Spleen (tissue), 11 donors: ENCODE data around the gene SERPINA3. TPM values are rescaled to one million over a fixed set of nuclear protein-coding genes. Genes with fewer than 3 reads are reported as not detected.
"Not testable (repeated sequence)": the region's sequence is repeated elsewhere in the genome, so short reads cannot be mapped to it uniquely, and the experiment has no call there.

Experiments used
- DNase-seq: peaks from one replicate; pipeline ENCODE4 v3.0.0-alpha.2; 2020
- H3K27ac ChIP-seq, 8 donors: fragments of 200-600 bp; sonication (generic) in 7 of 8; 1 replicate in 4 of 8; 2 replicates in 4 of 8; pipeline versions ENCODE4 v1.5.0 to v1.8.0; 2016 to 2021; ENCODE audit warnings: inconsistent platforms in 4 of 8, mild to moderate bottlenecking in 4 of 8, moderate library complexity in 1 of 8
- H3K27me3 ChIP-seq, 7 donors: fragments of 200-600 bp; sonication (generic) in 6 of 7; replicated peaks in 1 of 7; 1 replicate in 4 of 7; 2 replicates in 3 of 7; pipeline versions ENCODE4 v1.5.0 to v1.8.0; 2016 to 2021; ENCODE audit warnings: inconsistent platforms in 3 of 7, mild to moderate bottlenecking in 1 of 7
- H3K36me3 ChIP-seq, 6 donors: fragments of 200-600 bp; sonication (generic) in 5 of 6; 1 replicate in 4 of 6; 2 replicates in 2 of 6; pipeline versions ENCODE4 v1.5.0 to v1.8.0; 2016 to 2021; ENCODE audit warnings: inconsistent platforms in 2 of 6
- H3K4me1 ChIP-seq, 6 donors: fragments of 200-600 bp; sonication (generic) in 5 of 6; 1 replicate in 3 of 6; 2 replicates in 3 of 6; pipeline versions ENCODE4 v1.5.0 to v1.8.0; 2016 to 2021; ENCODE audit warnings: inconsistent platforms in 3 of 6
- H3K4me3 ChIP-seq, 8 donors: fragments of 200-600 bp; sonication (generic) in 7 of 8; 1 replicate in 4 of 8; 2 replicates in 4 of 8; pipeline versions ENCODE4 v1.5.0 to v1.8.0; 2016 to 2021; ENCODE audit warnings: inconsistent platforms in 4 of 8, mild to moderate bottlenecking in 4 of 8, moderate library complexity in 2 of 8
- H3K9me3 ChIP-seq, 8 donors: fragments of 200-600 bp; sonication (generic) in 7 of 8; 1 replicate in 4 of 8; 2 replicates in 4 of 8; pipeline versions ENCODE4 v1.5.0 to v1.8.0; 2016 to 2021; ENCODE audit warnings: inconsistent platforms in 4 of 8
- CTCF ChIP-seq, 11 experiments: fragments of 200-600 bp in 7 of 11; fragments of 450-650 bp in 4 of 11; sonication (generic) in 4 of 11; IDR thresholded peaks in 8 of 11; conservative IDR thresholded peaks in 3 of 11; 1 replicate in 7 of 11; 2 replicates in 4 of 11; pipeline versions ENCODE4 v1.4.0 to v1.8.0; 2016 to 2021; ENCODE audit warnings: antibody characterized with exemption in 11 of 11, inconsistent platforms in 4 of 11, mild to moderate bottlenecking in 1 of 11
- POLR2A ChIP-seq, 3 donors: fragments of 450-650 bp; IDR thresholded peaks; one replicate each; pipeline ENCODE4 v1.5.1; 2017; ENCODE audit warnings: antibody characterized with exemption in 3 of 3, mild to moderate bottlenecking in 1 of 3
- POLR2AphosphoS5 ChIP-seq, 3 donors: sonication (generic); formaldehyde crosslinking; IDR thresholded peaks; one replicate each; pipeline ENCODE4 v1.5.1; 2017; ENCODE audit warnings: antibody characterized with exemption in 3 of 3
- WGBS, 5 donors: extraction: QIAGEN DNeasy Blood & Tissue Kit in 3 of 5; methylation state at CpG; one replicate each; pipeline versions ENCODE4 v1.1.5 to v1.1.7; 2013 to 2018; 5-methylcytosine and 5-hydroxymethylcytosine counted together
- intact Hi-C: fragments of 100-400 bp; cut with DNase I; formaldehyde crosslinking; loops from one replicate; pipeline ENCODE4 v1.15.0; 2023; ENCODE audit warnings: low total_unique reads
- polyA plus RNA-seq, 3 donors: library from polyadenylated mRNA; stranded (reverse); fragments of 200-250 nt; gene quantifications; one replicate each; pipeline ENCODE4 v1.2.1, GENCODE V29; 2013
- total RNA-seq, 7 donors: library from RNA; depleted of rRNA in 3 of 7; stranded (reverse); fragments of >200 nt in 3 of 7; fragmentation: NEBNext Ultra II Directional in 4 of 7; extraction: Animal tissue kit (Norgen Biotek cat#: 25700) in 4 of 7; gene quantifications; one replicate each; pipeline versions ENCODE4 v1.1.0 to v1.2.1, GENCODE V29; 2016 to 2021
- donor health status: healthy with polysubstance abuse.
- donor health status: DM: no; HTN: no; CAD: no; lungs with moderate emphysema.
- donor health status: DM: no; HTN: no; CAD: no.
- donor health status: Bipolar disorder and iron deficiency.
- donor health status: healthy.
- donor health status: DM: no; HTN: no; CAD: no.
- donor health status: DM: yes; HTN: yes; CAD: no.

Gene SERPINA3
- total and polyA plus RNA-seq, 10 donors, result 3.4 to 88.3 (median 10.2) TPM

DNA sequence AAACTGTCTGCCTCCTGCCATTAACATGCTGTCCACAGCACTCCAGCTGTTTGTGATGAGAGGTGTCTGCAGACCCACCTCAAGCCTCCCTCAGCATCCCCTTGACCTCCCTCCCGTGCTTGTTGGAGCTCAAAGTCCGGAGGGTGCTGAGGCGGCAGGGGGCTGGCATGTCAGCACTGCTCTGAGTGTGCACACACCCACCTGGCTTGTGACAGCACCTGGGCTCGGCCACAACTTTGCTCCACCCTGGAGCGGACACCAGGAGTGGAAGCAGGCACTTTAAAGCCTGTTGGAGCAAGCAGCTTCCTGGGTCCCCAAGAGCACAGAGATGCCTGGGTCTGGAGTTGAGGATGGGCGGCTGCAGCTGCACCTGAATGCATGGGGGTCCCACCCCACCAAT lies 20.9 kb downstream of the SERPINA3 start:
- intact Hi-C loops, result no loop called here
- H3K27me3 ChIP-seq, result peaks cover 0 to 31% (median 0%) of the 10 kb centered on the region in 7 donors
- TF ChIP-seq POLR2A (IDR thresholded peaks at IDR 0.05), result no peak
- no peak for TF ChIP-seq POLR2AphosphoS5 (IDR thresholded peaks at IDR 0.05)
- TF ChIP-seq CTCF (IDR thresholded peaks at IDR 0.05 in 8 of 11, conservative IDR thresholded peaks at IDR 0.05 in 3 of 11), result no peak

GRCh38 chr14:94635154-94635553 lies 23.0 kb downstream of the SERPINA3 start:
- H3K27ac ChIP-seq, result no peak overlapping the region
- 62 to 89% (median 78%) methylated on average over 1 of the region's 1 CpG for WGBS, 5 donors
- TF ChIP-seq POLR2A (IDR thresholded peaks at IDR 0.05) (no peak), CTCF (IDR thresholded peaks at IDR 0.05 in 8 of 11, conservative IDR thresholded peaks at IDR 0.05 in 3 of 11) (no peak), POLR2AphosphoS5 (IDR thresholded peaks at IDR 0.05) (no peak)
- no peaks in the 10 kb centered on the region for H3K9me3 ChIP-seq
- no peaks in the 10 kb centered on the region for H3K4me1 ChIP-seq
- H3K27me3 ChIP-seq, result peaks cover 0 to 25% (median 0%) of the 10 kb centered on the region in 7 donors
- intact Hi-C loops, result no loop called here
- no peaks in the 10 kb centered on the region for H3K36me3 ChIP-seq
- H3K4me3 ChIP-seq, result no peak overlapping the region
- no peak for DNase-seq

More for the DNA sequence above, 20.9 kb downstream of the SERPINA3 start:
- Histone ChIP-seq H3K4me3 (no peak overlapping the region), H3K27ac (no peak overlapping the region), H3K9me3 (no peaks in the 10 kb centered on the region), H3K36me3 (no peaks in the 10 kb centered on the region), H3K4me1 (no peaks in the 10 kb centered on the region)
- WGBS, 5 donors, result 79 to 82% (median 80%) methylated on average over 3 to 6 of the region's 6 CpGs
- DNase-seq, result no peak

- Histone ChIP-seq H3K27ac (no peak overlapping the region), H3K4me1 (no peaks in the 10 kb centered on the region), H3K4me3 (no peak overlapping the region), H3K9me3 (no peaks in the 10 kb centered on the region), H3K27me3 (peaks cover 0 to 21% (median 0%) of the 10 kb centered on the region in 7 donors), H3K36me3 (no peaks in the 10 kb centered on the region)
- DNase-seq, result no peak
- intact Hi-C loops, result no loop called here
- WGBS, 5 donors, result 63 to 86% (median 69%) methylated on average over 2 of the region's 2 CpGs
- TF ChIP-seq CTCF (IDR thresholded peaks at IDR 0.05 in 8 of 11, conservative IDR thresholded peaks at IDR 0.05 in 3 of 11) (no peak), POLR2A (IDR thresholded peaks at IDR 0.05) (no peak), POLR2AphosphoS5 (IDR thresholded peaks at IDR 0.05) (no peak)
Measured at GRCh38 chr14:94636744-94637412, 24.7 kb downstream of the SERPINA3 start.

GRCh38 chr14:94637814-94638213 lies 25.6 kb downstream of the SERPINA3 start:
- intact Hi-C loops, DNase-seq: not testable (repeated sequence)

More at GRCh38 chr14:94637814-94638213, 25.6 kb downstream of the SERPINA3 start:
- not testable (repeated sequence) for H3K4me1 ChIP-seq, H3K9me3 ChIP-seq, H3K4me3 ChIP-seq, H3K36me3 ChIP-seq, H3K27ac ChIP-seq
- peaks cover 0 to 13% (median 0%) of the 10 kb centered on the region in 7 donors for H3K27me3 ChIP-seq
- WGBS, 5 donors, result 82 to 94% (median 90%) methylated on average over 7 to 8 of the region's 8 CpGs
